ENCODE results near the gene SASS6.

Gene SASS6

DNA sequence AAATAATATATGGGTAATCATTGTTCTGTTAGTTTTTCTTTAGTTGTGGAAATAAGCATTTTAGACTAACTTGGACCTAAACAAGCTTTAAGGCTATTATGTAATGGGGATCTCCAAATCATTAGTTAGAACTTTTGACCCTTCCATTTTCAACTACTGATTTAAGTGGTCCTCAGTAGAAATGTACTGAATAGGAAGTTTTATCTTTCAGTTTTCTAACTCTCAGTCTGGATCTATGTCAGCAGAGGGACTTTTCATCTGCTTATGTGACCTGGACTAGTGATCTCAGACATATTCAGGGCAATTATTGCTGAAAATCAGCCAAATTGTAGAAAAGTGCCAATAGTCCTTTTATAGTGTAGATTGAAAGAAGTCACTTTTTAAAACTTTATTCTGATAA is 56.0 kb downstream of the SASS6 start:
- TF ChIP-seq SIN3A (IDR thresholded peaks at IDR 0.05; ENCODE audit: borderline replicate concordance, insufficient read depth, low read length): no peak
- TF ChIP-seq FOXP2 (optimal IDR thresholded peaks at IDR 0.05; ENCODE audit: borderline replicate concordance, extremely low read depth, extremely low read length, insufficient read depth): no peak
- TF ChIP-seq, protein P1, sequence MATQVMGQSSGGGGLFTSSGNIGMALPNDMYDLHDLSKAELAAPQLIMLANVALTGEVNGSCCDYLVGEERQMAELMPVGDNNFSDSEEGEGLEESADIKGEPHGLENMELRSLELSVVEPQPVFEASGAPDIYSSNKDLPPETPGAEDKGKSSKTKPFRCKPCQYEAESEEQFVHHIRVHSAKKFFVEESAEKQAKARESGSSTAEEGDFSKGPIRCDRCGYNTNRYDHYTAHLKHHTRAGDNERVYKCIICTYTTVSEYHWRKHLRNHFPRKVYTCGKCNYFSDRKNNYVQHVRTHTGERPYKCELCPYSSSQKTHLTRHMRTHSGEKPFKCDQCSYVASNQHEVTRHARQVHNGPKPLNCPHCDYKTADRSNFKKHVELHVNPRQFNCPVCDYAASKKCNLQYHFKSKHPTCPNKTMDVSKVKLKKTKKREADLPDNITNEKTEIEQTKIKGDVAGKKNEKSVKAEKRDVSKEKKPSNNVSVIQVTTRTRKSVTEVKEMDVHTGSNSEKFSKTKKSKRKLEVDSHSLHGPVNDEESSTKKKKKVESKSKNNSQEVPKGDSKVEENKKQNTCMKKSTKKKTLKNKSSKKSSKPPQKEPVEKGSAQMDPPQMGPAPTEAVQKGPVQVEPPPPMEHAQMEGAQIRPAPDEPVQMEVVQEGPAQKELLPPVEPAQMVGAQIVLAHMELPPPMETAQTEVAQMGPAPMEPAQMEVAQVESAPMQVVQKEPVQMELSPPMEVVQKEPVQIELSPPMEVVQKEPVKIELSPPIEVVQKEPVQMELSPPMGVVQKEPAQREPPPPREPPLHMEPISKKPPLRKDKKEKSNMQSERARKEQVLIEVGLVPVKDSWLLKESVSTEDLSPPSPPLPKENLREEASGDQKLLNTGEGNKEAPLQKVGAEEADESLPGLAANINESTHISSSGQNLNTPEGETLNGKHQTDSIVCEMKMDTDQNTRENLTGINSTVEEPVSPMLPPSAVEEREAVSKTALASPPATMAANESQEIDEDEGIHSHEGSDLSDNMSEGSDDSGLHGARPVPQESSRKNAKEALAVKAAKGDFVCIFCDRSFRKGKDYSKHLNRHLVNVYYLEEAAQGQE (IDR thresholded peaks at IDR 0.05; ENCODE audit: insufficient read depth in 1 of 2, low read depth in 2 of 2, low read length in 2 of 2): no peak
- no peak for TF ChIP-seq POLR2AphosphoS5 (IDR thresholded peaks at IDR 0.05; ENCODE audit: low read depth, low read length)
- no peak for TF ChIP-seq TAF1 (IDR thresholded peaks at IDR 0.05; ENCODE audit: borderline replicate concordance, insufficient read depth, low read length)

DNA sequence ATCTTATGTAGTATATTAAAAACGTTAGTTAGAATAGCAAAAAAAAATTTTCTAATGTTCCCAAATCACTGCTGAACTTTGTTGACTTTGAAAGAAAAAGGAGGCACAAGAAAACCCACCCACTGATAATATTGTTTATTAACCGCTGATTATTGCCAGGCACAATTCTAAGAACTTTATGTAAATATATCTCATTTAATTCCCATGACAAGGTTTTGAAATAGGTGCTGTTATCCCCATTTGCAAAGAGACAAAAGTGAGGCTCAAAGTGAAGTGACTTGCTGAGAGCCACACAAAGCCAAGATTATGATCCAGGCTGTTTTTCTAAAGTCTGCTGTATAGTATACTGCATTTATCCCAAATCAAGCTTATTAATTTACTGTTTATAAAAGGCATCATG is 56.4 kb downstream of the SASS6 start:
- no peak for TF ChIP-seq TAF1 (IDR thresholded peaks at IDR 0.05; ENCODE audit: borderline replicate concordance, insufficient read depth, low read length)
- no peak for TF ChIP-seq FOXP2 (optimal IDR thresholded peaks at IDR 0.05; ENCODE audit: borderline replicate concordance, extremely low read depth, extremely low read length, insufficient read depth)
- TF ChIP-seq SIN3A (IDR thresholded peaks at IDR 0.05; ENCODE audit: borderline replicate concordance, insufficient read depth, low read length): no peak
- no peak for TF ChIP-seq POLR2AphosphoS5 (IDR thresholded peaks at IDR 0.05; ENCODE audit: low read depth, low read length)
- TF ChIP-seq, protein P1 (IDR thresholded peaks at IDR 0.05; ENCODE audit: insufficient read depth in 1 of 2, low read depth in 2 of 2, low read length in 2 of 2): no peak

DNA sequence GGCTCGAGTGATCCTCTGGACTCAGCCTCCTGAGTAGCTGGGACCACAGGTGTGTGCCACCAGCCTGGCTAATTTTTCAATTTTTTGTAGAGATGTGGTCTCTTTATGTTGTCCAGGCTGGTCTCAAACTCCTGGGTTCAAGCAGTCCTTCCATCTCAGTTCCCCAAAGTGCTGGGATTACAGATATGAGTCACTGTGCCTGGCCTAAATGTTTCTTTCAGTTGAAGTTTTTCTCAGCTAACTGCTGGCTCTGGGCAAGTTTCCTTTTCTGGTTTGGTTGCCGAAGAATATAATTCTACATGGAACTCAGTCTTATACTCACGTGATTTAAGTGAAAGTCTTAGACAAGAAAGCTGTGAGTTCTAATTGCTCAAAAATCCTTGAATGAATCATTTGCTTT is 57.0 kb downstream of the SASS6 start:
- TF ChIP-seq FOXP2 (optimal IDR thresholded peaks at IDR 0.05; ENCODE audit: borderline replicate concordance, extremely low read depth, extremely low read length, insufficient read depth) (no peak), SIN3A (IDR thresholded peaks at IDR 0.05; ENCODE audit: borderline replicate concordance, insufficient read depth, low read length) (no peak), POLR2AphosphoS5 (IDR thresholded peaks at IDR 0.05; ENCODE audit: low read depth, low read length) (no peak)
- TF ChIP-seq, protein P1 (IDR thresholded peaks at IDR 0.05; ENCODE audit: insufficient read depth in 1 of 2, low read depth in 2 of 2, low read length in 2 of 2): no peak

DNA sequence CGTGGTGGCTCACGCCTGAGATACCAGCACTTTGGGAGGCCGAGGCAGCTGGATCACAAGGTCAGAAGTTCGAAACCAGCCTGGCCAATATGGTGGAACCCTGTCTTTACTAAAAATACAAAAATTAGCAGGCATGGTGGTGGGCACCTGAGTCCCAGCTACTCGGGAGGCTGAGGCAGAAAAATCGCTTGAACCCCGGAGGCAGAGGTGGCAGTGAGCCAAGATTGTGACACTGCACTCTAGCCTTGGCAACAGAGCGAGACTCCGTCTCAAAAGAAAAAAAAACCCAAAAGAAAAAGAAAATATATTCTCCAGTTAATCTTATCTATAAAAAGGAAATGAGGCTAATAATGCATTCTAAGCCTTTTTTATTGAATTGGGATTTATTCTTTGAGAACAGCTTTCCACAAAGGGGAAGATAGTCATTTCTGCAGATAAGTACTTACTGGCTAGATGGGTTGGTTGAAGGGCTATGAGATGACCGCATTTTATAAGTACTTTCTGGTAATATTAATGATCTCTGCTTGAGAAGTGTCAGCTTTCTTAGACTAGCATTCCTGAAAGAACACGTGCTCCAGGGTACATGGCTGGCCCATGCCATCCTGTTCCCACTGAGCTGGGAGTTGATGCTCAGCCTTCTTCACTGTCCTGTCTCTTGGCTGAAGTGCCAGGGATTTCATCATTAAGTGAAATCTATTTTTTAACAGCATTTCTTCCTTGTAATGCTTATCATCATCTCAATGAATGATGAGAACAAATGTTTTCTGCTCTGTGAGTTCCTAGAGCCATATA is 57.9 kb downstream of the SASS6 start:
- no peak for TF ChIP-seq SIN3A (IDR thresholded peaks at IDR 0.05; ENCODE audit: borderline replicate concordance, insufficient read depth, low read length)
- TF ChIP-seq TAF1 (IDR thresholded peaks at IDR 0.05; ENCODE audit: borderline replicate concordance, insufficient read depth, low read length): no peak

DNA sequence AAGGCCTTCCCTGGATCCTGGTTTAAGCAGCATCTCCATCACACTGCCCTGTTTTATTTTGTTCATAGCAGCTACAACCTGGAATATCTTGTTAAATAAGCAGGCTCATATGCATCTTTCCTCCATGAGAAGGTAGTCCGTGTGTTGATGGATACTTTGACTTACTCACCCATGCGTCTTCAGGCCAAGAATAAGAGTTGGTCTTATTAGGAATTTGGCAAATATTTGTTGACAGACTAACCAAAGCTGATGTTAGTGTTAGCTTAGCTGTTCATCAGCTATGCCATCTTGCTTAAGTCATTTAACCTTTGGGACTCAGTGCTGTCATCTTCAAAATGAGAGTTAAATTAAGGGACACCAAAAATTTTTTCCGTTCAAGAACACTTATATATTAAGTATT is 59.2 kb downstream of the SASS6 start:
- TF ChIP-seq FOXP2 (optimal IDR thresholded peaks at IDR 0.05; ENCODE audit: borderline replicate concordance, extremely low read depth, extremely low read length, insufficient read depth) (no peak), TAF1 (IDR thresholded peaks at IDR 0.05; ENCODE audit: borderline replicate concordance, insufficient read depth, low read length) (no peak), POLR2AphosphoS5 (IDR thresholded peaks at IDR 0.05; ENCODE audit: low read depth, low read length) (no peak), SIN3A (IDR thresholded peaks at IDR 0.05; ENCODE audit: borderline replicate concordance, insufficient read depth, low read length) (no peak)
- TF ChIP-seq, protein P1 (IDR thresholded peaks at IDR 0.05; ENCODE audit: insufficient read depth in 1 of 2, low read depth in 2 of 2, low read length in 2 of 2): no peak
